SK-N-SH (cell line): ENCODE measurements around the gene APBB2. TPM values are rescaled to one million over a fixed set of nuclear protein-coding genes. Genes with fewer than 3 reads are reported as not detected.

Source experiments
- CTCF ChIA-PET: fragments of 300-600, 350-600 bp; formaldehyde crosslinking; extraction: SDS; loops from one replicate; lab custom pipeline; 2021; lab: Yijun Ruan, JAX
- POLR2A ChIA-PET: fragments of 350-600 bp; sonication (Branson Sonifier 250); formaldehyde crosslinking; extraction: SDS; loops from one replicate; lab custom pipeline; 2020; ENCODE audit warnings: antibody characterized with exemption, inconsistent platforms; lab: Yijun Ruan, JAX
- DNase-seq: peaks from one replicate; pipeline ENCODE4 v3.0.0; 2012
- H2AFZ ChIP-seq: fragments of 200-600 bp; sonication (generic); 2 replicates; pipeline ENCODE4 v1.8.1; 2016; ENCODE audit warnings: antibody characterized with exemption, mild to moderate bottlenecking, low read depth
- H3F3A ChIP-seq: fragments of 200-600 bp; sonication (generic); replicated peaks from 2 replicates; pipeline ENCODE3; 2016; ENCODE audit warnings: antibody characterized with exemption, mild to moderate bottlenecking; ENCODE audit not compliant: insufficient read depth
- H3K27ac ChIP-seq, 2 experiments: fragments of 200-500 bp in 1 of 2; fragments of 200-600 bp in 1 of 2; sonication (Bioruptor generic) in 1 of 2; sonication (generic), shearing (Covaris generic) in 1 of 2; 2 replicates each; pipeline versions ENCODE4 v1.5.1 to v1.6.1; 2014 to 2016; ENCODE audit warnings: low read depth in 2 of 2, inconsistent platforms in 1 of 2, low read length in 1 of 2, mild to moderate bottlenecking in 1 of 2, mixed read lengths in 1 of 2
- H3K27me3 ChIP-seq: fragments of 200-600 bp; sonication (generic), shearing (Covaris generic); 2 replicates; pipeline ENCODE4 v1.6.1; 2016; ENCODE audit warnings: mixed run types; ENCODE audit not compliant: insufficient read depth
- H3K36me3 ChIP-seq, 2 experiments: fragments of 200-500 bp in 1 of 2; fragments of 200-600 bp in 1 of 2; sonication (Bioruptor generic) in 1 of 2; sonication (generic) in 1 of 2; replicated peaks in 1 of 2; 2 replicates each; pipeline versions ENCODE3 to v1.5.1; 2014 to 2016; ENCODE audit warnings: low read length in 1 of 2, mild to moderate bottlenecking in 1 of 2; ENCODE audit not compliant: insufficient read depth in 2 of 2, control insufficient read depth in 1 of 2
- H3K4me1 ChIP-seq, 2 experiments: fragments of 200-500 bp in 1 of 2; fragments of 200-600 bp in 1 of 2; sonication (Bioruptor generic) in 1 of 2; sonication (generic), shearing (Covaris generic) in 1 of 2; 2 replicates each; pipeline versions ENCODE4 v1.5.1 to v1.6.1; 2014 to 2016; ENCODE audit warnings: low read depth in 1 of 2, low read length in 1 of 2, mixed run types in 1 of 2; ENCODE audit not compliant: insufficient read depth in 2 of 2, control insufficient read depth in 1 of 2
- H3K4me2 ChIP-seq: fragments of 200-600 bp; sonication (generic), shearing (Covaris generic); 2 replicates; pipeline ENCODE4 v1.6.1; 2017; ENCODE audit warnings: mixed run types
- H3K4me3 ChIP-seq, 2 experiments: fragments of 200-500 bp in 1 of 2; fragments of 200-600 bp in 1 of 2; sonication (Bioruptor generic) in 1 of 2; sonication (generic), shearing (Covaris generic) in 1 of 2; 2 replicates each; pipeline versions ENCODE4 v1.5.1 to v1.8.1; 2014 to 2016; ENCODE audit warnings: low read depth in 2 of 2, inconsistent platforms in 1 of 2, low read length in 1 of 2, mild to moderate bottlenecking in 1 of 2, mixed read lengths in 1 of 2, moderate library complexity in 1 of 2
- H3K79me2 ChIP-seq: fragments of 200-600 bp; sonication (generic); 2 replicates; pipeline ENCODE4 v1.8.1; 2017; ENCODE audit warnings: mild to moderate bottlenecking; ENCODE audit not compliant: insufficient read depth
- H3K9ac ChIP-seq: fragments of 200-600 bp; sonication (generic); 2 replicates; pipeline ENCODE4 v1.6.1; 2017; ENCODE audit warnings: mixed run types
- H3K9me2 ChIP-seq: fragments of 200-600 bp; sonication (generic); 2 replicates; pipeline ENCODE4 v1.6.1; 2017; ENCODE audit warnings: mixed run types
- H3K9me3 ChIP-seq: fragments of 200-600 bp; sonication (generic); 2 replicates; pipeline ENCODE4 v1.6.1; 2017; ENCODE audit warnings: mixed run types, mild to moderate bottlenecking, moderate library complexity
- H4K20me1 ChIP-seq: fragments of 200-600 bp; sonication (generic); 2 replicates; pipeline ENCODE4 v1.6.1; 2017; ENCODE audit warnings: mild to moderate bottlenecking, mixed run types; ENCODE audit not compliant: insufficient read depth
- ELF1 ChIP-seq: IDR thresholded peaks from 2 replicates; pipeline ENCODE4 v1.4.0; 2012
- EP300 ChIP-seq, 2 experiments: IDR thresholded peaks; 2 replicates each; pipeline versions ENCODE4 v1.4.0 to v1.6.1; 2012; ENCODE audit warnings: borderline replicate concordance in 1 of 2, low read depth in 1 of 2, low read length in 1 of 2
- FOSL2 ChIP-seq: IDR thresholded peaks from 2 replicates; pipeline ENCODE4 v1.4.0; 2012; ENCODE audit warnings: low read depth, mild to moderate bottlenecking, moderate library complexity, borderline replicate concordance
- SMC3 ChIP-seq: IDR thresholded peaks from 2 replicates; pipeline ENCODE4 v1.6.1; 2012; ENCODE audit warnings: low read depth, low read length, improper control_type of control experiment
- WGBS: methylation state at CpG from one replicate; pipeline ENCODE4 v1.1.6; 2017; ENCODE audit warnings: low lambda C conversion rate; 5-methylcytosine and 5-hydroxymethylcytosine counted together
- polyA plus RNA-seq, 3 experiments: library from polyadenylated mRNA; depleted of rRNA; stranded (reverse); fragments of >200 nt; gene quantifications; 2 replicates each; pipeline ENCODE4 v1.2.3, GENCODE V29; 2012
- TF ChIP-seq, protein P1 (sequence below): IDR thresholded peaks from 2 replicates; pipeline ENCODE4; 2012
- TF ChIP-seq, protein P2 (sequence below): IDR thresholded peaks from 2 replicates; pipeline ENCODE4 v1.6.1; 2012; ENCODE audit warnings: mild to moderate bottlenecking, low read depth, low read length, moderate library complexity

Gene APBB2
- polyA plus RNA-seq, 1 of the 3 experiments (the other 2 are of a cell fraction), result 49.8 TPM

DNA sequence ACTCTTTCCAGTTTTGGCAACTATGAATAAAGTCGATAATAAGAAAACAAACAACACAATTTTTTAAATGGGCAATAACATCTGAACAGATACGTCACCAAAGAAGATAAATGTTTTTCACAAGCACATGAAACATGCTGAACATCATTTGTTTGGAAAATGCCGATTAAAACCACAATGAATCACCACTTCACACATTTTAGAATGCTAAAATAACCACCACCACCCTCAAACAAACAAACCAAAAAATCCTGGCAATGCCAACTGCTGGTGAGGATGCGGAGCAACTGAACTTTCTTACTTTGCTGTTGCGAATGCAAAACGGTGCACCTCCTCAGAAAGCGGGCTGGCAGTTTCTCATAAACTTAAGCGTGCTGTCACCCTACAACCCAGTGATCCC lies 348.6 kb downstream of the APBB2 start:
- no peaks in the 10 kb centered on the region for H4K20me1 ChIP-seq
- no peaks in the 10 kb centered on the region for H3K9me2 ChIP-seq
- 73% methylated on average over 8 of the region's 8 CpGs for WGBS
- no peak overlapping the region for H2AFZ ChIP-seq
- H3K9me3 ChIP-seq, result no peaks in the 10 kb centered on the region
- peaks cover 13% of the 10 kb centered on the region for H3F3A ChIP-seq
- no peak overlapping the region for H3K4me2 ChIP-seq
- H3K27ac ChIP-seq, result no peak overlapping the region
- DNase-seq, result no peak
- no peak overlapping the region for H3K4me3 ChIP-seq
- peaks cover 0 to 5% of the 10 kb centered on the region in 2 experiments; a peak in 1 of 4 replicates for H3K4me1 ChIP-seq
- H3K27me3 ChIP-seq, result no peaks in the 10 kb centered on the region
- CTCF ChIA-PET, result no interaction called here
- no peak overlapping the region for H3K9ac ChIP-seq
- TF ChIP-seq, protein P1, sequence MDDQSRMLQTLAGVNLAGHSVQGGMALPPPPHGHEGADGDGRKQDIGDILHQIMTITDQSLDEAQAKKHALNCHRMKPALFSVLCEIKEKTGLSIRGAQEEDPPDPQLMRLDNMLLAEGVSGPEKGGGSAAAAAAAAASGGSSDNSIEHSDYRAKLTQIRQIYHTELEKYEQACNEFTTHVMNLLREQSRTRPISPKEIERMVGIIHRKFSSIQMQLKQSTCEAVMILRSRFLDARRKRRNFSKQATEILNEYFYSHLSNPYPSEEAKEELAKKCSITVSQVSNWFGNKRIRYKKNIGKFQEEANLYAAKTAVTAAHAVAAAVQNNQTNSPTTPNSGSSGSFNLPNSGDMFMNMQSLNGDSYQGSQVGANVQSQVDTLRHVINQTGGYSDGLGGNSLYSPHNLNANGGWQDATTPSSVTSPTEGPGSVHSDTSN, result no peak
- no peaks in the 10 kb centered on the region for H3K79me2 ChIP-seq
- POLR2A ChIA-PET, result no interaction called here
- peaks cover 4 to 13% of the 10 kb centered on the region in 2 experiments for H3K36me3 ChIP-seq

DNA sequence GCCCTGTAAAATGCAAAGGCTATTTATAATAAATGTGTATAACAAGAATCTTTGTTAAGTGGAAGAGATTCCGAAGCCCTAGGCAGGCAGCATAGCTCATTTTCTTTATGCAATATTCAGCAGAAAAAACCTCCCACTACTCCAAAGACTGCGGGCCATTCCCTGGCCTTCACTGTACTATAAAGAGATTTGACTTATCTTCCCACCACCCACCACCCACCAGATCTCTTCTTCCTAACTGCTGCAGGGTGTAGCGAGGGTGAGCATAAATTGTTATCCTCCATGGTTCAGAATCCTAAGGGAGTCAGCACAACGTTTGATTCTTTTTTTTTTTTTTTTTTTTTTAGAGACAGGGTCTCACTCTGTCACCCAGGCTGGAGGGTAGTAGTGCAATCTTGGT lies 349.8 kb downstream of the APBB2 start:
- CTCF ChIA-PET, result no interaction called here
- Histone ChIP-seq H4K20me1 (no peaks in the 10 kb centered on the region), H2AFZ (no peak overlapping the region), H3K4me1 (no peaks in the 10 kb centered on the region), H3K9me2 (no peaks in the 10 kb centered on the region), H3K9ac (no peak overlapping the region), H3K27ac (no peak overlapping the region), H3K36me3 (peaks cover 4 to 16% of the 10 kb centered on the region in 2 experiments), H3K27me3 (no peaks in the 10 kb centered on the region), H3K4me2 (no peak overlapping the region), H3K9me3 (no peaks in the 10 kb centered on the region), H3K79me2 (no peaks in the 10 kb centered on the region), H3F3A (peaks cover 13% of the 10 kb centered on the region), H3K4me3 (no peak overlapping the region)
- no peak for TF ChIP-seq FOSL2
- DNase-seq, result no peak
- POLR2A ChIA-PET, result no interaction called here
- WGBS, result 87% methylated on average over 4 of the region's 4 CpGs

DNA sequence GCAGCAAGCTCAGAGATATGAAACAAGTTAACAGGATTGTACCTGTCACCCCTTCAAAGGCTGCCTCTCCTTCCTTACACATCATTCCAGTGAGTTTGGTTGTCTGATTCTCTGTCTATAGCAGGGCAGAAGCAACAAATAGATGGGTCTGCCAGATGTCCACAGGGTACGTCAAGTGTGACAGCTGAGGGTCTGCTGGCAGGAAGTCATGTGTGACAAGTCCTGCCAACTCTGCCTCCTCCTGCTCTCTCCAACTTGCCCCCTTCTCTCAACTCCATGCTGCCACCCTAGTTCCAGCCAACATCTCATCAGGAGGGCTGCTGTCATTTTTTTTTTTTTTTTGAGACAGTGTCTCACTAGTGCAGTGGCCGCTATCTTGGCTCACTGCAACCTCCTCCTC lies 355.4 kb downstream of the APBB2 start:
- DNase-seq, result no peak
- H3K9me2 ChIP-seq, result no peaks in the 10 kb centered on the region
- peaks cover 0 to 18% of the 10 kb centered on the region in 2 experiments for H3K36me3 ChIP-seq
- no peaks in the 10 kb centered on the region for H3K79me2 ChIP-seq
- H3F3A ChIP-seq, result peaks cover 2% of the 10 kb centered on the region
- H3K9me3 ChIP-seq, result no peaks in the 10 kb centered on the region
- no peak overlapping the region for H3K9ac ChIP-seq
- H3K27me3 ChIP-seq, result no peaks in the 10 kb centered on the region
- no peak overlapping the region for H3K4me3 ChIP-seq
- no peaks in the 10 kb centered on the region; a peak in 1 of 4 replicates for H3K4me1 ChIP-seq
- no peaks in the 10 kb centered on the region for H4K20me1 ChIP-seq
- H2AFZ ChIP-seq, result no peak overlapping the region
- POLR2A ChIA-PET, result no interaction called here
- H3K4me2 ChIP-seq, result no peak overlapping the region
- TF ChIP-seq EP300 (IDR thresholded peaks at IDR 0.05; ENCODE audit: borderline replicate concordance in 1 of 2, low read depth in 1 of 2, low read length in 1 of 2), result no peak
- TF ChIP-seq ELF1, result no peak
- TF ChIP-seq, protein P2, sequence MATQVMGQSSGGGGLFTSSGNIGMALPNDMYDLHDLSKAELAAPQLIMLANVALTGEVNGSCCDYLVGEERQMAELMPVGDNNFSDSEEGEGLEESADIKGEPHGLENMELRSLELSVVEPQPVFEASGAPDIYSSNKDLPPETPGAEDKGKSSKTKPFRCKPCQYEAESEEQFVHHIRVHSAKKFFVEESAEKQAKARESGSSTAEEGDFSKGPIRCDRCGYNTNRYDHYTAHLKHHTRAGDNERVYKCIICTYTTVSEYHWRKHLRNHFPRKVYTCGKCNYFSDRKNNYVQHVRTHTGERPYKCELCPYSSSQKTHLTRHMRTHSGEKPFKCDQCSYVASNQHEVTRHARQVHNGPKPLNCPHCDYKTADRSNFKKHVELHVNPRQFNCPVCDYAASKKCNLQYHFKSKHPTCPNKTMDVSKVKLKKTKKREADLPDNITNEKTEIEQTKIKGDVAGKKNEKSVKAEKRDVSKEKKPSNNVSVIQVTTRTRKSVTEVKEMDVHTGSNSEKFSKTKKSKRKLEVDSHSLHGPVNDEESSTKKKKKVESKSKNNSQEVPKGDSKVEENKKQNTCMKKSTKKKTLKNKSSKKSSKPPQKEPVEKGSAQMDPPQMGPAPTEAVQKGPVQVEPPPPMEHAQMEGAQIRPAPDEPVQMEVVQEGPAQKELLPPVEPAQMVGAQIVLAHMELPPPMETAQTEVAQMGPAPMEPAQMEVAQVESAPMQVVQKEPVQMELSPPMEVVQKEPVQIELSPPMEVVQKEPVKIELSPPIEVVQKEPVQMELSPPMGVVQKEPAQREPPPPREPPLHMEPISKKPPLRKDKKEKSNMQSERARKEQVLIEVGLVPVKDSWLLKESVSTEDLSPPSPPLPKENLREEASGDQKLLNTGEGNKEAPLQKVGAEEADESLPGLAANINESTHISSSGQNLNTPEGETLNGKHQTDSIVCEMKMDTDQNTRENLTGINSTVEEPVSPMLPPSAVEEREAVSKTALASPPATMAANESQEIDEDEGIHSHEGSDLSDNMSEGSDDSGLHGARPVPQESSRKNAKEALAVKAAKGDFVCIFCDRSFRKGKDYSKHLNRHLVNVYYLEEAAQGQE, result no peak
- TF ChIP-seq SMC3, result no peak
- TF ChIP-seq, all 33 proteins: peak for 0
- WGBS, result 100% methylated on average over 2 of the region's 2 CpGs
- CTCF ChIA-PET, result no interaction called here
- H3K27ac ChIP-seq, result no peak overlapping the region
